Measurements from ENCODE around the gene PRKCI.
"Not testable (repeated sequence)": the region's sequence is repeated elsewhere in the genome, so short reads cannot be mapped to it uniquely, and the experiment has no call there.

Gene PRKCI

DNA sequence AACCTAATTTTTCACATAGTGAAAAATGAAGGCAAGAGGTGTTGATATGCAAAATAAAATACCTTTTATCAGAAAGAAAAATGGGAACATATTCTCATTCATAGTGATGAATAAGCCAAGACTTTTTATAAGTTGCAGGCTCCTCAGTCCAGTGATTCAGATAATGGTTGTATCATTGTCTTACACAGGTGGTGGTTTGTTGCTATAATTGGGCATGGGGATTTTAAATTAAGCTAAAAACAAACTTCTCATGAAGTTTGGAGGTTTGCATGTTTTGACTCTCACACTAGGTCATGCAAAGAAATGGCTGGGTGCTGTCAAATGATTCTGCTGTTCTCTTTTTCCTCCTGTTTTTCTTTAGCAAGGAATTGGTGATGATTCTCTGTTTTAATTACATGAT lies 74.5 kb downstream of the PRKCI start:
- DNase-seq (ENCODE audit: low spot score): no peak

DNA sequence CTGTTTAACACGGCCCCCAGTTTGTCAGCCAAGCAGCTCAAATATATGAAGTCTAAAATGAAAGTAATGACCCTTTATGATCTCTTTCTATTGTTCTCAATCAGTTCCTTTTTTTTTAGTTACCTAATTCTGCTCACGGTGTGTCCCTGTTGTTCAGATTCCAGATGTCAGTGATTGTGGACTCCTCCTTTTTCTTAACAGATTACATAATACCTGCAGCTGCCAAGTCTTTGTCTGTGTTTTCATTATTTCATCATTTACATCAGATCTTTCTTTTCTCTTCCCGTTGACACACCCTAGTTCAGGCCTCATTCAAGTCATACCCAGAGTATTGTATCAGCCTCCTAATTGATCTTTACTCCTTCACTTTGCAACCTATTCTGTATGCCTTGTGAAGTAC lies 79.2 kb downstream of the PRKCI start:
- no peak for DNase-seq (ENCODE audit: low spot score)

DNA sequence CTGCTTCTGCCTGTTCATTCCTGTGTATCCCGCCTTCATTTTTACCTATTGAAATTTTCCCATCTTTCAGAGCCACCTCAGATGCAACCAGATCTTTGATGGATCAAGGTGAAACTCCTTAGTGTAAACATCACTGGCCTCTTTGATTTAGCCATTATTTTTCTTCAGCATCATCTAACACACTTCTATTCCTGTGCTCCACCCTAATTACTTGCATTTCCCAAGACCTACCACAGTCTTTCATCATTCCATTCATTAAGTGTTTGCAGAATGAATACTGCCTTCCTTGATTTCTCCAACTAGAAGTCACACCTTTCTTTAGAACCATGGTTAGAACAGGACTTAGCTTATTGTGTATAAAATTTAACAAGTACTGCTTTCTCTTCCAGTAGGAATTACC lies 79.8 kb downstream of the PRKCI start:
- DNase-seq (ENCODE audit: low spot score): no peak

DNA sequence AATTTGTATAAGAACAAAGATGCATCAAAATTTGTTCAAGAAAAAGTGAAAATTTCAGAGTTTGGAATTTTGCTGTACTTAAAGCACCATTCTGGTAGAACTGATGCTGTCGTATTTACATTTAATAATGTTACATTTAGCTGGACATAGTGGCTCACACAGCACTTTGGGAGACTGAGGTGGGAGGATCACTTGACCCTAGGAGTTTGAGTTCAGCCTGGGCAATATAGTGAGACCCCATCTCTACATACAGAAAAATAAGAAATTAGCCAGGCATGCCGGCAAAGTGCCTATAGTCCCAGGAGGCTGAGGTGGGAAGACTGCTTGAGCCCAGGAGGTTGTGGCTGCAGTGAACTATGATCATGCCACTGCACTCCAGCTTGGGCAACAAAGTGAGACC lies 83.8 kb downstream of the PRKCI start:
- no peak for DNase-seq (ENCODE audit: low spot score)

DNA sequence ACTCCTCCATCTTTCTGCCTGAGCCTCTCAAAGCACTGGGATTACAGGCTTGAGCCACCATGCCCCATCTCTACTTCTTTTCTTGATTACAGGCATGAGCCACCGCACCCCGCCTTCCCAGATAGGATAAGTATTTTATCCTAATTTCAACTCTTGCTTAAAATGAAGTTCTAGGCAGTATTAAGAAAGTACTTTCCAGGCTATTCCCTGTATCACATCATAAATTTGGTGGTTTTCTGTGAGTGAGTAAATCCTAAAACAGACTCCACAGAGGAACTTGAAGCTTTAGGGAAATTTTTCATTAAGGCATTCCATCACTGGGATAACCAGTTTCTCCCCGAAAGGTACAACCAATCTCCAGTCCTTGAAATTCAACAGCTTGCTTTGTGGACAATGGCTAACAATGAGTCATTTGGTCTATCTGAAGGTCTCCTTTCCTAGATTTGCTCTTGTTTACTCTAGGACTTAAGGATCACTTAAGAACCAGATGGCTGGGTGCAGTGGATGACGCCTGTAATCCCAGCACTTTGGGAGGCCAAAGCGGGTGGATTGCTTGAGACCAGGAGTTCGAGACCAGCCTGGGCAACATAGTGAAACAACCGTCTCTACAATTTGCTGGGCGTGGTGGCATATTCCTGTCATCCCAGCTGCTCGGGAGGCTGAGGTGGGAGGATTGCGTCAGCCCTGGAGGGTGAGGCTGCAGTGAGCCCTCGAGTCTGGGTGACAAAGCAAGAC lies 85.6 kb downstream of the PRKCI start:
- DNase-seq (ENCODE audit: low spot score): no peak

DNA sequence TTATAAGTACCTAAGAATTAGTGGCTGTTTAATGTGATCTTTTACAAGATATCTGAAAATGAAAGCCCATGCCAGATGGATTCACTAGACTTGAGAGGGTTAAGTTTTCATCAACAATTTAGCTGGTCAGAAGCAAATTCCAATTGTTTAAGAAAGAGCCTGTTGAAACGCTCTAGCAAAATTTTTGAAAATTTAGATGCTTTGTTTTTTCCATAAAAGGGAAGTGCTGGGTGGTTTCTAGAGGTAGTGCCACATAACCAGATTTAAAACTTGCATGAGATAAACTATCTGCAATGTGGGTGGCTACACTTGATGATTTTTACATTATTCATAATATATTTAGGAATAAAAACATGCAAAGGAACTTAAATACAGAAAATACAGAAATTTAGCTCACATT lies 86.8 kb downstream of the PRKCI start:
- no peak for DNase-seq (ENCODE audit: low spot score)

DNA sequence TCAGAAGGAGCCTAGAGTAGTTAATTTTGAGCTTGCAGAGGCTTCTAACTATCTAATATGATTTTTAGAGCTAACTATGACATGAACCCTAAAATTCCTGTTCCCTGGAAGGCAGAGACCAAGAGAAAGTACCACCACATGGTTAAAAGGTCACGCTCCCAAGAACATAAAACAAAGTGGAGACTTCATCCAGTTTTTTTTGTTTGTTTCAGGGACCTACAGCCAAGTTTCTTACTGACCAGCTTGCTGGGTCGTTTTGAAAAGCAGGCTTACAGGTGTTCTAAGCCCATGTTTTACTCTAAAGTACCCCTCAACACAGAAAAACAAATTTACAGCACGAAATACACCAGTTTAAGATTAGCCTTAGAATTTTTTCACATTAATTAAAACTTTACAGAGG lies 95.7 kb downstream of the PRKCI start:
- no peak for DNase-seq (ENCODE audit: low spot score)

DNA sequence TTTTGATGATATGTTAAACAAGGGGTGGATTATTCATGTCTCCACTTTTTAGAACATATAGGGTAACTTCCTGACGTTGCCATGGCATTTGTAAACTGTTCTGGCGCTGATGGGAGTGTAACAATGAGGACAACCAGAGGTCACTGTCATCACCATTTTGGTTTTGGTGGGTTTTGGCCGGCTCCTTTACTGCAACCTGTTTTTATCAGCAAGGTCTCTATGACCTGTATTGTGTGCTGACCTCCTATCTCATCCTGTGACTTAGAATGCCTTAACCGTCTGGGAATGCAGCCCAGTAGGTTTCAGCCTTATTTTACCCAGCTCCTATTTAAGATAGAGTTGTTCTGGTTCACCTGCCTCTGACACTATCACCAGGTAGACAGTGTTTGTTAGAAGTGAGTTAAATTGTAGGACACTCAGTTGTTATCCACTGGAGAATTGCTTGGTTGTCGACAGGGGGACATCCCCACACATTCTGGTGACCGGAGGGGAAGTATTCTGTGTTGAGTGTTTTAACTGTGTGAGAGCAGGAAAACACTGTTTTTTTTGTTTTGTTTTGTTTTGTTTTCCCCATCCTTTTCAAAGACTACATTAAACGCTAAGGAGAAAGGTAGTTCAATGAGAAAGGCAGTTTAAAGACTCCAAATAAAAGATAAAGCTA lies 98.4 kb downstream of the PRKCI start:
- DNase-seq (ENCODE audit: low spot score): no peak

DNA sequence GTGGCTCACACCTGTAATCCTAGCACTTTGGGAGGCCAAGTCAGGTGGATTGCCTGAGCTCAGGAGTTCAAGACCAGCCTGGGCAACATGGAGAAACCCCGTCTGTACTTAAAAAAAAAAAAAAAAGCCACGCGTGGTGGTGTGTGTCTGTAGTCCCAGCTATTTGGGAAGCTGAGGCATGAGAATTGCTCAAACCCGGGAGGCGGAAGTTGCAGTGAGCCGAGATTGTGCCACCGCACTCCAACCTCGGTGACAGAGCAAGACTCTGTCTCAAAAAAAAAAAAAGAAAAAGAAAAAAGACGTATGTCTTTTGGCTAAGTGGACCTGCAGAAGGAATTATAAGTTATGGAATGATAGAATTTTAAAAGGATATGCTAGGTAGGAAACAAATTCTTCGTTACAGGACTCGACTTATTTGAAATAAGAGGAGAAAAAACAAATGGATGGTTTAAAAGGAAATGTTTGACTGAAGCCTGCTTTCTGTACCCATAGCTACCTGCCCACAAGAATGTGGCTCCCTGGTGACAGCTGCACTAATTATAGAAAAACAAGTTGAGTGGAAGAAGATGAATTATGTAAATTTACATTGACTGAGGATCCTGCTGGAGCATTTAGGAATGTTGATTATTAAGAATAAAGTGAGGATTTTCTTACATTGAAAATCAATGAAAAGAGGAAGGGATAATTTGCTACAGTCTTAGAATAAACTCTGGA lies 99.3 kb downstream of the PRKCI start:
- peak; percentile 64 for DNase-seq (ENCODE audit: low spot score)

DNA sequence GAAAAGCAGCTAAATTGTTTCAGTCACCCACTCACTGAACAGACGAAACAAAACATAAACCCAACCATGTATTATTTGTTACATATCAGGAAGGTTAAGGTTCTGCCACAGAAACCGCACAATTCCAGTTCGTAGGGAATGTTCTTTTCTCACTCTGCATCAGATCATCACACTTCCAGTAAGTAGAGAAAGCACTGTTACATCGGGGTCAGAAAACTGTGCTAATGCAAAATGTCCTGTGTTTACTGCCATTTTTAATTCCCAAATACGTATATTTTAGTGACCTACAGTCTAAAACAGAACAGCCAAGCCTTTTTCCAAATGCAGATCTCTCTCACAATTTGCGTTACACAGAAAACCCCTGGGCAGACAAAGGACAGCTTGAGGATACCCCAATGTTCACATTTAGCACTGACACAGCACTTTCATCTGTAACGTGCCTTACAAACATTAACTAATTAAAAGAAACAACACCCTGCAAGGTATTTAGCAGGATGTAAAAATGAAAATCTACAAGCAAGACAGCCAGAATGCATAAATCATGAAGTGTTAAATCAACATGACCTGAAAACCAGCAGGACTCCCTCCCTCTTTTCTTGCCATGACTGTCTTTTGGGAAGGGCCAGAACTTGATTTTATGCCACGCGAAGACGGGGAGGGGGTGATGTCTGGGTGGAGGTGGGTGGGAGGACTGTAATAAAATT lies 100.5 kb downstream of the PRKCI start:
- DNase-seq (ENCODE audit: low spot score): peak; percentile 27

DNA sequence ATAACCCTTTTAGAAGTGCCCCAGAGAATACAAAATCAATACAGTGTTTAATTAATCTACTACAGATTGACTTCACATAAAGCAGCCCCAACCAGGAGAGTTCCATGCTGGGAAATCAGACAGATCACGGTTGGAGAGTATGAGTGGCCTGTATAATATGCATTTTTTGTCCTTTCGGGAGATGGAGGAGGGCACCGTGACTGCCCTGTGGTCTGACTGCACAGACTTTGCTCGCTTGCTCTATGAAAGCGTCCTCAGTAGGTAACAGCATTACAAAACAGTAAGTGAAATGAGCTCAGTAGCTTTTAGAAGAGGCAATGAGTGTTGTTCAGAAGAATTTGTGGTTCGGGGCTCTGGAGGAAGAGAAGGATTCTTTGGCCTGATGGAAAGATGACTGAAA lies 101.1 kb downstream of the PRKCI start:
- DNase-seq (ENCODE audit: low spot score): no peak

DNA sequence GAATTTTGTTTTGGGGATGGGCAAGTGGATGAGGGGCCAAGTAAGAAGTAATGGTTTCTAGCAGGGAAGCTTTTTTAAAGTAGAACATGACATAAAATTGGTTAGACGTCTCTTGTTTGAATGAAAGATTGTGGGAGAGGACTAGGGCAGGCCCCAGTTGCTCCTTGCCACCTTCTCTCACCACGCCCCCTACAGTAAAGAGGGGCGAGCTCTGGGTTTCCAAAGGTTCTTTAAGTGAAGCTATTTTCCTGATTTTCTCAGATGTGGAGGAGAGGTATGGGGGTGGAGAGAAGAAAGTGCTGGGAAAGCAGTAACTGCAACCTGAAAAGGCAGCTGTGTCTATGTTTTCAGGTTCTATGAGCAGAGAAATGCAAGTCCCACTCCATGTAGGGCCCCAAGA lies 102.7 kb downstream of the PRKCI start:
- no peak for DNase-seq (ENCODE audit: low spot score)

DNA sequence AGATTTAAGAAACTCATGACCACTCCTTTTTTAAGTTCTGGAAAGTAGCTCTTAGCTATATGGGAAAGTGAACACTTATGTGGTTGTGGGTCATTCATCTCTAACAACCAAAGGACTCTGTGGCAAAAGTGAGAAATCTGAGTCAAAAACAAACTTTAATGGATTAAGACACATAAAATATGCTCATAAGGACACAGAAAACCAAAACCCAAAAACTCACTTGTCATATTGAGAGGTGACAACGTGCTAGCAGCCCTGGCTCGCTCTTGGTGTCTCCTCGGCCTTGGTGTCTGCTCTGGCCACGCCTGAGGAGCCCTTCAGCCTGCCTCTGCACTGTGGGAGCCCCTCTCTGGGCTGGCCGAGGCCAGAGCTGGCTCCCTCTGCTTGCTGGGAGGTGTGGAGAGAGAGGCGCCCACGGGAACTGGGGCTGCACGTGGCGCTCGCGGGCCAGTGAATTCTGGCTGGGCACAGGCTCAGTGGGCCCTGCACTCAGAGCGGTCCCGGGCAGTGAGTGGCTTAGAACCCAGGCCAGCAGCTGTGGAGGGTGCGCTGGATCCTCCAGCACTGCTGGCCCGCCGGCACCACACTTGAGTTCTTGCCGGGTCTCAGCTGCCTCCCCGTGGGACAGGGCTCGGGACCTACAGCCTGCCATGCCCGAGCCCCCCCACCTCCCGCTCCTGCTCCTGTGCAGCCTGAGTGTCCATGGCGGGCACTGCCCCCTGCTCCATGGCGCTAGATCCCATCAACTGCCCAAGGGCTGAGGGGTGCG lies 105.0 kb downstream of the PRKCI start:
- no peak for DNase-seq (ENCODE audit: low spot score)

DNA sequence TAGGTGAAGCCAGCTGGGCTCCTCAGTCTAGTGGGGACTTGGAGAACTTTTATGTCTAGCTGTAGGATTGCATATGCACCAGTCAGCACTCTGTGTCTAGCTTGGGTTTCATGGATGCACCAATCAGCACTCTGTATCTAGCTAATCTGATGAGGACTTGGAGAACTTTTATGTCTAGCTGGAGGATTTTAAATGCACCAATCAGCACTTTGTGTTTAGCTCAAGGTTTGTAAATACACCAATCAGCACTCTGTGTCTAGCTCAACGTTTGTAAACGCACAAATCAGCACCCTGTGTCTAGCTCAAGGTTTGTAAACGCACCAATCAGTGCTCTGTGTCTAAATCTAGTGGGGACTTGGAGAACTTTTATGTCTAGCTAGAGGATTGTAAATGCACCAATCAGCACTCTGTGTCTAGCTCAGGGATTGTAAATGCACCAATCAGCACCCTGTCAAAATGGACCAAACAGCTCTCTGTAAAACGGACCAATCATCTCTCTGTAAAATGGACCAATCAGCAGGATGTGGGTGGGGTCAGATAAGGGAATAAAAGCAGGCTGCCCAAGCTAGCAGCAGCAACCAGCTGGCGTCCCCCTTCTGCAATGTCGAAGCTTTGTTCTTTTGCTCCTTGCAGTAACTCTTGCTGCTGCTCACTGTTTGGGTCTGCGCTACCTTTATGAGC lies 105.8 kb downstream of the PRKCI start:
- DNase-seq (ENCODE audit: low spot score): not testable (repeated sequence)

DNA sequence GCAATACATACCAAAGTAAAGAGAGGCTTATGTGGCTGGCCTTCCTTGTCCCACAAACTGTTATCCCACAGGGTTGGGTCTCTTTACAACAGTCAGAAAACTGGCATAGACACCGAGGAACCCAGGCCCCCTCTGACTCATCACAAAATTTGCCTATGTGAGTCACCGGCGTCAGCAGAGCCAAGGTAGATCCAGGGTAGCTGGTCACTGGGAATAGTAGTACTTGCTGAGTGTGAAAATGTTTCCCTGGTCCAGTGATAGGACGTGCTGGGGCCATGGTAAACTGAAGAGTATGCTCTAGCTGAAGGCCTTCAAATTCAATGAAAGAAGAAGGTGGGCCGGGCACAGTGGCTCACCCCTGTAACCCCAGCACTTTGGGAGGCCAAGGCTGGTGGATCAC lies 108.1 kb downstream of the PRKCI start:
- DNase-seq (ENCODE audit: low spot score): peak; percentile 82

DNA sequence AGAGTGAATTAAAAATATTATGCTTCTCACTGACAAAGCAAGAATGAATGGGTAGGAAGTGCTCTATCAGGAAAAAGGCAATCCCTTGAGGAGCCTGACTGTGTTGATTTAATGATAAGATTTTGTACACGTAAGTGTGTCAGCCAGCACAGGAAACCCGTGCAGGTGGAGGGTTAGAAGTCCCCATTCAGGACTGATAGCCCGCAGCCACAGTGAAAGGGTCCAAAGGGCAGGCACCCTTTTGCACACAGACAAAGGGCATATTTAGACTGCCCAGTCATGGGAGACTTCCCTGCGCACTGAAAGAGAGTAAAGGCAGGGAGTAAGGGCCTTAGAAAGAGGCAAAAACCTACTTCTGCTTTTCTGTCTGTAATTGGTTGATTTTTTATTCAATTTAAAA lies 108.9 kb downstream of the PRKCI start:
- peak; percentile 58 for DNase-seq (ENCODE audit: low spot score)

DNA sequence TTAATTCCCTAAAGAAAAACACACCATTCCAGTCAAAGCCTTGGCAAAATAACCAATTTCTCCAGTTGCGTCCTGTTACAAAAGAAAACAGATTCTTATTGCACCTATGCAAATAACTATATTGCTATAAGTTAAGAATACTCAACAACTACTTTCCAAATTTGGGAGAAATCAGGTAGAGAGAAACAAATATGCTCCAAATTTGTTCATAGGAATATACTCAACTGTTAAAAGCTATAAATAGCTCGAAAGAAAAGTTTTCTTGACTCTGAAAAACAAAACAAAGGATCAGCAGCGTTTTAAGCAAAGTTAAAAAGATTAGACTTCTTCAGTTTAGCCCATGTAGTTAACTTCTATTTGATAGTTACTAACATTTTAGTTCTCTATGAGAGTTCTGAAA lies 115.2 kb downstream of the PRKCI start:
- no peak for DNase-seq (ENCODE audit: low spot score)

DNA sequence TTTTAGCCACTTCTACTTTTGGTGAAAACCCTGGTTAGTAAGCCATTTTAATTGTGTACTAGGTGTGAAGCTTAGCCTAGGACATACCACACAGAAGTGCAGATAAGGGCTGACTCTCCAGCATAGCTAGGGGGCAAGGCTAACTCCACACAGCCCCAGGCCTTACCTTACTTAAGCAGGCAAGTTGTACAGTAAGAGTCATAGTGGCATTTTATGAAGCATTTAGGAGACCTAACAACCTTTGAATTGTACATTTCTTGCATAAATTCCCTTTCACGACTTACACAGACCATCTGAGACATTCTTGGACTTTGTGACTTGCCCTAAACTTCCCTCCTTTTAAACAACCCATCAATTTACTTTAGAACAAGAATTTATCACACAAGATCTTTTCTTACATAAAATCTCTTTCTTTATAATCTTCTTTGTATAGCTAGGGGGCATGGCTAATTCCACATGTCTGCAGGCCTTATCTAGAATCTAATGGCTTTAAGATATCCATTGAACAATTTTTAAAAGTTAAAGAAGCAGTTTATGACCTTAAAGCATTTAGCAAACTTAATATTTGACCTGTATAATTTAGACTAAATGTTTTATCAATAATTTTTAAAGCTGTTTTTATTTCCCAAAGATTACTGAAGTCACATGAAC lies 116.6 kb downstream of the PRKCI start:
- no peak for DNase-seq (ENCODE audit: low spot score)

DNA sequence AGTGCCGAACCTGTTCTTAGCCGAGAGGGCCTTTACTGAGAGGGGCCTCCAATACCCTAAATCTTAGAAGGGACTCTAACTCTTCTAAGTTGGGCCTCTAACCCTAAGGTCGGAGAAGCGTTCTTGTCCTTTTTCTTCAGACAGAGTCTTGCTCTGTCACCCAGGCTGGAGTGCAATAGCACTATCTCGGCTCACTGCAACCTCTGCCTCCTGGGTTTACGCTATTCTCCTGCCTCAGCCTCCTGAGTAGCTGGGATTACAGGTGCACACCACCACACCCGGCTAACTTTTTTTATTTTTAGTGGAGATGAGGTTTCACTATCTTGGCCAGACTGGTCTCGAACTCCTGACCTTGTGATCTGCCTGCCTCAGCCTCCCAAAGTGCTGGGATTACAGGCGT lies 120.0 kb downstream of the PRKCI start:
- DNase-seq (ENCODE audit: low spot score): not testable (repeated sequence)

DNA sequence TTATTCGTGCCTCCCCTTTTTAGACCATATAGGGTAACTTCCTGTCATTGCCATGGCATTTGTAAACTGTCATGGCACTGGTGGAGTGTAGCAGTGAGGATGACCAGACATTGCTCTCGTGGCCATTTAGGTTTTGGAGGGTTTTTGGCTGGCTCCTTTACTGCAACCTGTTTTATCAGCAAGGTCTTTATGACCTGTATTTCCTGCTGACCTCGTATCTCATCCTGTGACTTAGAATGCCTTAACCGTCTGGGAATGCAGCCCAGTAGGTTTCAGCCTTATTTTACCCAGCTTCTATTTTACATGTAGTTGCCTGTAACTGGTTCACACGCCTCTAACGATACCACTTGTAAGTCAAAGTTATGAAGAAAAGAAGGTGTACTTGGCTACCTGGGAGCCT lies 121.6 kb downstream of the PRKCI start:
- DNase-seq (ENCODE audit: low spot score): not testable (repeated sequence)

DNA sequence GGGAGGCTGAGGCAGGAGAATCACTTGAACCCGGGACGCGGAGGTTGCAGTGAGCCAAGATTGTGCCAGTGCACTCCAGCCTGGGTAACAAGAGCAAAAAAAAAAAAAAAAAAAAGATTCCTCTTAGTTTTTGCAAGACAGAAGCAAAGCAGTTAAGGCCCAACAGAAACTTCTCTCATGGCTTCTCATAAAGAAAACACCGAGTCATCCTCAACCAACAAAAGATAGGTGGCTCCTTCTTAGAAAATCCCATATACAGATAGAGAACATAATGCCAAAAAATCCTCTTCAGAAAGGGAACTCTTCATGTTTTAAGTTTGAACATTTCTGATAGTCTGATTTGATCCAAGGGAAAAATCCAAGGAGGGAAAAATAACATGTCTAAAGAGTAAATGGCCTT lies 122.7 kb downstream of the PRKCI start:
- DNase-seq (ENCODE audit: low spot score): no peak
